ENCODE data around the gene SCNN1B. TPM values are rescaled to one million over a fixed set of nuclear protein-coding genes. Genes with fewer than 3 reads are reported as not detected.

Gene SCNN1B
- total RNA-seq, 1 experiment from 2014 or later: not detected

DNA sequence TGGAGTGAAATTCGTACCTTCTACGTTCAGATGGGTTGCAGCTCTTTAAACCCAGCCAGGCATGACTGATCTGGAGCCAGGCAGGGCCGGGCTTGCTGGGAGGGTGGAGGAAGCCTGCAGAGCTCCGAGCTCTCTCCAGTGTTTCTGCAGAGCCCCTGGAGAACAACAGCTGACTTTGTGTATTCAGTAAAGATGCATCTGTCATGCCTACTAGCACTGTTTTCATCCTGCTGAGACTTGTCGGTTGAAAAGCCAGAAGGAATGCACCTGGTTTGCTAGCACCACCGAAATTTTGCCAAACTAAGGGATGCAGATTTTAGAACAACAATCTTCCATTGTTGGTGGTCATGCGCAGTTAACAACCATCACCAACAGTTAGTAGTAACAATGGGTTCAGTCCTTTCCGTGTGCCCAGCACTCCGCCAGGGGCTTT, 22.4 kb upstream of the SCNN1B start:
- BruUV-seq (replicated peaks): no TSS peak
- H3K27ac Mint-ChIP-seq (ENCODE audit: unreplicated experiment): no peak overlapping the region
- TF ChIP-seq, protein P1, sequence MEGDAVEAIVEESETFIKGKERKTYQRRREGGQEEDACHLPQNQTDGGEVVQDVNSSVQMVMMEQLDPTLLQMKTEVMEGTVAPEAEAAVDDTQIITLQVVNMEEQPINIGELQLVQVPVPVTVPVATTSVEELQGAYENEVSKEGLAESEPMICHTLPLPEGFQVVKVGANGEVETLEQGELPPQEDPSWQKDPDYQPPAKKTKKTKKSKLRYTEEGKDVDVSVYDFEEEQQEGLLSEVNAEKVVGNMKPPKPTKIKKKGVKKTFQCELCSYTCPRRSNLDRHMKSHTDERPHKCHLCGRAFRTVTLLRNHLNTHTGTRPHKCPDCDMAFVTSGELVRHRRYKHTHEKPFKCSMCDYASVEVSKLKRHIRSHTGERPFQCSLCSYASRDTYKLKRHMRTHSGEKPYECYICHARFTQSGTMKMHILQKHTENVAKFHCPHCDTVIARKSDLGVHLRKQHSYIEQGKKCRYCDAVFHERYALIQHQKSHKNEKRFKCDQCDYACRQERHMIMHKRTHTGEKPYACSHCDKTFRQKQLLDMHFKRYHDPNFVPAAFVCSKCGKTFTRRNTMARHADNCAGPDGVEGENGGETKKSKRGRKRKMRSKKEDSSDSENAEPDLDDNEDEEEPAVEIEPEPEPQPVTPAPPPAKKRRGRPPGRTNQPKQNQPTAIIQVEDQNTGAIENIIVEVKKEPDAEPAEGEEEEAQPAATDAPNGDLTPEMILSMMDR (IDR thresholded peaks at IDR 0.05; ENCODE audit: insufficient read depth in 1 of 2, low read depth in 1 of 2, low read length in 1 of 2, severe bottlenecking in 1 of 2, unreplicated experiment in 1 of 2): no peak
- H3K9me3 ChIP-seq: no peaks in the 10 kb centered on the region
- no peaks in the 10 kb centered on the region for H3K9me3 Mint-ChIP-seq (ENCODE audit: unreplicated experiment)
- H3K4me1 ChIP-seq: no peaks in the 10 kb centered on the region
- ChIA-PET POLR2A (no interaction called here), CTCF (no interaction called here)
- H3K27me3 Mint-ChIP-seq (ENCODE audit: insufficient read depth, unreplicated experiment): peaks cover 13% of the 10 kb centered on the region
- H3K4me3 Mint-ChIP-seq (ENCODE audit: unreplicated experiment): no peak overlapping the region
- no peaks in the 10 kb centered on the region for H3K36me3 ChIP-seq (ENCODE audit: control insufficient read depth, insufficient read depth, low read length)
- no peak overlapping the region for H3K4me3 ChIP-seq (ENCODE audit: low read depth, low read length)
- H3K27me3 ChIP-seq (replicated peaks; ENCODE audit: control insufficient read depth, insufficient read depth, low read length): no peaks in the 10 kb centered on the region
- intact Hi-C loops (cut with micrococcal nuclease; ENCODE audit: unreplicated experiment): no loop called here
- H3K4me1 Mint-ChIP-seq (ENCODE audit: low read depth, unreplicated experiment): no peaks in the 10 kb centered on the region
- DNase-seq: no peak
- no peaks in the 10 kb centered on the region for H3K36me3 Mint-ChIP-seq (ENCODE audit: insufficient read depth, unreplicated experiment)

DNA sequence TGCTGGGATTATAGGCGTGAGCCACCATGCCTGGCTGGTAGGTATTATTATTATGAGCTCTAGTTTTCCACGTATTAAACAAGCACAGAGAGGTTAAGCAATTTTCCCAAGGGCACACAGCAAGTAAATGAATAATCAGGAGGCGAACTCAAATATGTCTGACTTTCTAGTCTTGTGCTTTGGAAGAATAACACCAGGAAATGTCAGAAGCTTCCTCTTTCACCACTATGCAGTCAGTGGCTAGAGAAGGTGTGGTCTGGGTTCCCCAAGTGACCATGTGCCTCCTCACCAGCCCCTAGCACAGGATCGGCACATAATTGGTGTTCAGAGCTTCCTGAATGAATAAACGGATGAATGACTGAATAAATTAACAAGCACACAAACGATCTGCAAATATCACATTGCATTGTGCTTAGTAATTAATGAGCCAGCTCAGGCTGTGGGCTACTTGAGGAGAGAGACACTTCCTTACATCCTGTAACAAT, 21.6 kb upstream of the SCNN1B start:
- H3K9me3 Mint-ChIP-seq (ENCODE audit: unreplicated experiment): no peaks in the 10 kb centered on the region

DNA sequence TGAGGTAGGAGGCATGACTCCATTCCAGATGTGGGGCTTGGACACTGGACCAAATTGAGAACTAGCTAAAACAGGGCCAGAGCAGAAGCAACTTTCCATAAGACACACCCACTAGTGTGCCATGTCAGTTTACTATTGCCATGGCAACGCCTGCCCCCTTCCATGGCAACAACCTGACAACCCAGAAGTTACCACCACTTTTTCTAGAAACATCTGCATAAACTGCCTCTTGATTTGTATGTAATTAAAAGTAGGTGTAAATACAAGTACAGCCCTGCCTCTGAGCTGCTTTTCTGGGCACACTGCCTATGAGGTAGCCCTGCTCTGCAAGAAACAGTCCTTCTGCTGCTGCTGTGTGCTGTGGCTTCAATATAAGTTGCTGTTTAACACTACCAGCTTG, 19.5 kb upstream of the SCNN1B start:
- DNase-seq: no peak
- Histone ChIP-seq H3K27me3 (replicated peaks; ENCODE audit: control insufficient read depth, insufficient read depth, low read length) (no peaks in the 10 kb centered on the region), H3K4me3 (ENCODE audit: low read depth, low read length) (no peak overlapping the region), H3K36me3 (ENCODE audit: control insufficient read depth, insufficient read depth, low read length) (no peaks in the 10 kb centered on the region), H3K9me3 (no peaks in the 10 kb centered on the region), H3K4me1 (no peaks in the 10 kb centered on the region)
- H3K4me3 Mint-ChIP-seq (ENCODE audit: unreplicated experiment): no peak overlapping the region
- intact Hi-C loops (cut with micrococcal nuclease; ENCODE audit: unreplicated experiment): no loop called here
- no peaks in the 10 kb centered on the region for H3K4me1 Mint-ChIP-seq (ENCODE audit: low read depth, unreplicated experiment)
- H3K27ac Mint-ChIP-seq (ENCODE audit: unreplicated experiment): no peak overlapping the region
- H3K27me3 Mint-ChIP-seq (ENCODE audit: insufficient read depth, unreplicated experiment): peaks cover 3% of the 10 kb centered on the region
- POLR2A ChIA-PET: no interaction called here
- TF ChIP-seq, protein P1 (IDR thresholded peaks at IDR 0.05; ENCODE audit: insufficient read depth in 1 of 2, low read depth in 1 of 2, low read length in 1 of 2, severe bottlenecking in 1 of 2, unreplicated experiment in 1 of 2): no peak
- BruUV-seq (replicated peaks): no TSS peak
- CTCF ChIA-PET: no interaction called here
- H3K9me3 Mint-ChIP-seq (ENCODE audit: unreplicated experiment): no peaks in the 10 kb centered on the region
- no peaks in the 10 kb centered on the region for H3K36me3 Mint-ChIP-seq (ENCODE audit: insufficient read depth, unreplicated experiment)

More for the DNA sequence above, 21.6 kb upstream of the SCNN1B start:
- no peaks in the 10 kb centered on the region for H3K36me3 Mint-ChIP-seq (ENCODE audit: insufficient read depth, unreplicated experiment)
- intact Hi-C loops (cut with micrococcal nuclease; ENCODE audit: unreplicated experiment): no loop called here
- Histone ChIP-seq H3K4me1 (no peaks in the 10 kb centered on the region), H3K36me3 (ENCODE audit: control insufficient read depth, insufficient read depth, low read length) (no peaks in the 10 kb centered on the region), H3K4me3 (ENCODE audit: low read depth, low read length) (no peak overlapping the region), H3K27me3 (replicated peaks; ENCODE audit: control insufficient read depth, insufficient read depth, low read length) (no peaks in the 10 kb centered on the region), H3K9me3 (no peaks in the 10 kb centered on the region)
- H3K27ac Mint-ChIP-seq (ENCODE audit: unreplicated experiment): no peak overlapping the region
- POLR2A ChIA-PET: no interaction called here
- no peak for DNase-seq
- no peaks in the 10 kb centered on the region for H3K4me1 Mint-ChIP-seq (ENCODE audit: low read depth, unreplicated experiment)
- TF ChIP-seq, protein P1 (IDR thresholded peaks at IDR 0.05; ENCODE audit: insufficient read depth in 1 of 2, low read depth in 1 of 2, low read length in 1 of 2, severe bottlenecking in 1 of 2, unreplicated experiment in 1 of 2): no peak
- no TSS peak for BruUV-seq (replicated peaks)
- no peak overlapping the region for H3K4me3 Mint-ChIP-seq (ENCODE audit: unreplicated experiment)
- CTCF ChIA-PET: no interaction called here
- peaks cover 8% of the 10 kb centered on the region for H3K27me3 Mint-ChIP-seq (ENCODE audit: insufficient read depth, unreplicated experiment)
